Measurements from ENCODE around the gene IGFLR1. TPM values are rescaled to one million over a fixed set of nuclear protein-coding genes. Genes with fewer than 3 reads are reported as not detected.
A peak's percentile ranks its signal among the peaks of the same experiment; 100 is the strongest.

IGFLR1 gene
- total RNA-seq, result 10 to 100 TPM in 1 of 3 donors, 1 to 10 TPM in 2; 5.3 to 14.6 (median 8.2) TPM
- long read RNA-seq, donor 1, partial matches to known transcripts, result 1 of 3 reads
- long read RNA-seq, donor 1, other reads (novel, unspliced or antisense), result 1 of 3 reads
- long read RNA-seq, donor 2, partial matches to known transcripts, result 1 of 4 reads
- long read RNA-seq, donor 2, other reads (novel, unspliced or antisense), result 1 of 4 reads

- DNase-seq, result peak in 1 of 3 donors; percentile 60
- TF ChIP-seq CTCF (IDR thresholded peaks at IDR 0.05), result no peak
- peaks cover 26% of the 10 kb centered on the region for H3K4me1 ChIP-seq (ENCODE audit: low read depth)
Measured at GRCh38 chr19:35742121-35742724, at the start of gene IGFLR1. Gene IGFLR1 (minus strand): TSS chr19:35742452. CDS start chr19:35741180, 1,272 bp downstream.

GRCh38 chr19:35791814-35792279 lies 49.6 kb upstream of the IGFLR1 start:
- Histone ChIP-seq H3K9me3 (no peaks in the 10 kb centered on the region), H3K4me1 (ENCODE audit: low read depth) (no peaks in the 10 kb centered on the region), H3K4me3 (no peak overlapping the region), H3K36me3 (ENCODE audit: low read depth) (no peaks in the 10 kb centered on the region)
- intact Hi-C loops (cut with DNase I, micrococcal nuclease), result no loop called here
- no peak for TF ChIP-seq CTCF (IDR thresholded peaks at IDR 0.05)
- ATAC-seq (no peak), DNase-seq (no peak)

More at GRCh38 chr19:35742121-35742724, at the start of gene IGFLR1:
- Histone ChIP-seq H3K36me3 (ENCODE audit: low read depth) (peaks cover under 1% of the 10 kb centered on the region), H3K4me3 (no peak within 1 kb of the TSS), H3K9me3 (no peaks in the 10 kb centered on the region)
- intact Hi-C loops (cut with DNase I, micrococcal nuclease), result no loop called here
- ATAC-seq, result no peak

GRCh38 chr19:35790981-35791813 lies 48.9 kb upstream of the IGFLR1 start:
- no peak for TF ChIP-seq CTCF (IDR thresholded peaks at IDR 0.05)
- no peaks in the 10 kb centered on the region for H3K36me3 ChIP-seq (ENCODE audit: low read depth)
- no peaks in the 10 kb centered on the region for H3K9me3 ChIP-seq
- no peak overlapping the region for H3K4me3 ChIP-seq
- intact Hi-C loops (cut with DNase I, micrococcal nuclease), result no loop called here
- ATAC-seq (no peak), DNase-seq (no peak)
- no peaks in the 10 kb centered on the region for H3K4me1 ChIP-seq (ENCODE audit: low read depth)

- no peak overlapping the region for H3K4me3 ChIP-seq
- no peak for DNase-seq
- no peaks in the 10 kb centered on the region for H3K9me3 ChIP-seq
- no peaks in the 10 kb centered on the region for H3K4me1 ChIP-seq (ENCODE audit: low read depth)
- H3K36me3 ChIP-seq (ENCODE audit: low read depth), result no peaks in the 10 kb centered on the region
- TF ChIP-seq CTCF (IDR thresholded peaks at IDR 0.05), result no peak
- intact Hi-C loops (cut with DNase I, micrococcal nuclease), result no loop called here
- no peak for ATAC-seq
Measured at GRCh38 chr19:35789978-35790944, 48.0 kb upstream of the IGFLR1 start.

All from mucosa of descending colon (tissue), 3 donors.